Fibroblast of peridontal ligament (primary cell): ENCODE data around the gene BBX.
"Not testable (repeated sequence)": the region's sequence is repeated elsewhere in the genome, so short reads cannot be mapped to it uniquely, and the experiment has no call there.

Experiments used
- DNase-seq: peaks from one replicate; pipeline ENCODE4 v3.0.0-alpha.2; 2010; ENCODE audit errors: extremely low read depth

The BBX gene

GRCh38 chr3:107542665-107543064 lies 19.9 kb downstream of the BBX start:
- no peak for DNase-seq

- DNase-seq = no peak
Measured at GRCh38 chr3:107543666-107544065, 20.9 kb downstream of the BBX start.

- DNase-seq = peak; percentile 49
Measured at GRCh38 chr3:107545680-107546120, 22.9 kb downstream of the BBX start.

GRCh38 chr3:107548601-107549000 lies 25.8 kb downstream of the BBX start:
- DNase-seq = no peak

GRCh38 chr3:107555359-107555758 lies 32.6 kb downstream of the BBX start:
- DNase-seq = no peak

GRCh38 chr3:107557743-107558142 lies 35.0 kb downstream of the BBX start:
- DNase-seq = no peak

- no peak for DNase-seq
Measured at GRCh38 chr3:107560166-107560565, 37.4 kb downstream of the BBX start.

- peak; percentile 74 for DNase-seq
Measured at GRCh38 chr3:107561980-107562379, 39.2 kb downstream of the BBX start.

GRCh38 chr3:107562969-107563529 lies 40.3 kb downstream of the BBX start:
- DNase-seq = no peak

GRCh38 chr3:107565244-107565643 lies 42.5 kb downstream of the BBX start:
- not testable (repeated sequence) for DNase-seq

- DNase-seq = not testable (repeated sequence)
Measured at GRCh38 chr3:107571089-107571488, 48.3 kb downstream of the BBX start.

GRCh38 chr3:107571492-107571891 lies 48.7 kb downstream of the BBX start:
- not testable (repeated sequence) for DNase-seq

GRCh38 chr3:107574650-107575049 lies 51.9 kb downstream of the BBX start:
- peak; percentile 74 for DNase-seq

- no peak for DNase-seq
Measured at GRCh38 chr3:107578091-107578490, 55.3 kb downstream of the BBX start.

- DNase-seq = no peak
Measured at GRCh38 chr3:107578523-107578922, 55.8 kb downstream of the BBX start.

GRCh38 chr3:107579371-107579770 lies 56.6 kb downstream of the BBX start:
- no peak for DNase-seq

- DNase-seq = no peak
Measured at GRCh38 chr3:107581230-107581629, 58.5 kb downstream of the BBX start.

GRCh38 chr3:107588217-107588616 lies 65.5 kb downstream of the BBX start:
- DNase-seq = no peak

- DNase-seq = no peak
Measured at GRCh38 chr3:107589454-107589853, 66.7 kb downstream of the BBX start.

- no peak for DNase-seq
Measured at GRCh38 chr3:107590786-107591185, 68.0 kb downstream of the BBX start.

GRCh38 chr3:107592073-107592472 lies 69.3 kb downstream of the BBX start:
- DNase-seq = no peak

GRCh38 chr3:107594870-107595269 lies 72.1 kb downstream of the BBX start:
- DNase-seq = no peak

- no peak for DNase-seq
Measured at GRCh38 chr3:107596639-107597038, 73.9 kb downstream of the BBX start.
